Inferior parietal cortex (tissue), 1 donor: ENCODE results near the gene AGRN.
"Not testable (repeated sequence)": the region's sequence is repeated elsewhere in the genome, so short reads cannot be mapped to it uniquely, and the experiment has no call there.

Source experiments
- DNase-seq: peaks from one replicate; pipeline ENCODE4 v3.0.0-alpha.2; 2016; ENCODE audit errors: extremely low spot score

The AGRN gene

GRCh38 chr1:1092149-1092855, 72.4 kb downstream of the AGRN start:
- DNase-seq, result no peak

- DNase-seq, result no peak
Observed at GRCh38 chr1:1092894-1093609, 73.1 kb downstream of the AGRN start.

GRCh38 chr1:1093610-1093943, 73.7 kb downstream of the AGRN start:
- no peak for DNase-seq

- DNase-seq, result no peak
Observed at GRCh38 chr1:1094981-1095380, 75.1 kb downstream of the AGRN start.

GRCh38 chr1:1096136-1096535, 76.2 kb downstream of the AGRN start:
- not testable (repeated sequence) for DNase-seq

- no peak for DNase-seq
Observed at GRCh38 chr1:1098681-1099421, 78.9 kb downstream of the AGRN start.

GRCh38 chr1:1099506-1100183, 79.7 kb downstream of the AGRN start:
- DNase-seq, result no peak

GRCh38 chr1:1100296-1100695, 80.4 kb downstream of the AGRN start:
- DNase-seq, result no peak

- no peak for DNase-seq
Observed at GRCh38 chr1:1101503-1101902, 81.6 kb downstream of the AGRN start.

- not testable (repeated sequence) for DNase-seq
Observed at GRCh38 chr1:1104152-1104551, 84.2 kb downstream of the AGRN start.
